Measurements from ENCODE around the gene NPHP4.

Gene NPHP4

GRCh38 chr1:5938101-5938646 is 54.1 kb downstream of the NPHP4 start:
- no peak overlapping the region for H3K4me3 ChIP-seq (ENCODE audit: low read depth, low read length)
- peak; percentile 84 for DNase-seq (ENCODE audit: low read depth)
- TF ChIP-seq, protein P1, sequence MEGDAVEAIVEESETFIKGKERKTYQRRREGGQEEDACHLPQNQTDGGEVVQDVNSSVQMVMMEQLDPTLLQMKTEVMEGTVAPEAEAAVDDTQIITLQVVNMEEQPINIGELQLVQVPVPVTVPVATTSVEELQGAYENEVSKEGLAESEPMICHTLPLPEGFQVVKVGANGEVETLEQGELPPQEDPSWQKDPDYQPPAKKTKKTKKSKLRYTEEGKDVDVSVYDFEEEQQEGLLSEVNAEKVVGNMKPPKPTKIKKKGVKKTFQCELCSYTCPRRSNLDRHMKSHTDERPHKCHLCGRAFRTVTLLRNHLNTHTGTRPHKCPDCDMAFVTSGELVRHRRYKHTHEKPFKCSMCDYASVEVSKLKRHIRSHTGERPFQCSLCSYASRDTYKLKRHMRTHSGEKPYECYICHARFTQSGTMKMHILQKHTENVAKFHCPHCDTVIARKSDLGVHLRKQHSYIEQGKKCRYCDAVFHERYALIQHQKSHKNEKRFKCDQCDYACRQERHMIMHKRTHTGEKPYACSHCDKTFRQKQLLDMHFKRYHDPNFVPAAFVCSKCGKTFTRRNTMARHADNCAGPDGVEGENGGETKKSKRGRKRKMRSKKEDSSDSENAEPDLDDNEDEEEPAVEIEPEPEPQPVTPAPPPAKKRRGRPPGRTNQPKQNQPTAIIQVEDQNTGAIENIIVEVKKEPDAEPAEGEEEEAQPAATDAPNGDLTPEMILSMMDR (conservative IDR thresholded peaks at IDR 0.05; ENCODE audit: low read depth, low read length) = no peak

GRCh38 chr1:5937373-5937857 is 54.8 kb downstream of the NPHP4 start:
- TF ChIP-seq, protein P1 (conservative IDR thresholded peaks at IDR 0.05; ENCODE audit: low read depth, low read length) = no peak
- no peak for DNase-seq (ENCODE audit: low read depth)
- H3K4me3 ChIP-seq (ENCODE audit: low read depth, low read length) = no peak overlapping the region

DNA sequence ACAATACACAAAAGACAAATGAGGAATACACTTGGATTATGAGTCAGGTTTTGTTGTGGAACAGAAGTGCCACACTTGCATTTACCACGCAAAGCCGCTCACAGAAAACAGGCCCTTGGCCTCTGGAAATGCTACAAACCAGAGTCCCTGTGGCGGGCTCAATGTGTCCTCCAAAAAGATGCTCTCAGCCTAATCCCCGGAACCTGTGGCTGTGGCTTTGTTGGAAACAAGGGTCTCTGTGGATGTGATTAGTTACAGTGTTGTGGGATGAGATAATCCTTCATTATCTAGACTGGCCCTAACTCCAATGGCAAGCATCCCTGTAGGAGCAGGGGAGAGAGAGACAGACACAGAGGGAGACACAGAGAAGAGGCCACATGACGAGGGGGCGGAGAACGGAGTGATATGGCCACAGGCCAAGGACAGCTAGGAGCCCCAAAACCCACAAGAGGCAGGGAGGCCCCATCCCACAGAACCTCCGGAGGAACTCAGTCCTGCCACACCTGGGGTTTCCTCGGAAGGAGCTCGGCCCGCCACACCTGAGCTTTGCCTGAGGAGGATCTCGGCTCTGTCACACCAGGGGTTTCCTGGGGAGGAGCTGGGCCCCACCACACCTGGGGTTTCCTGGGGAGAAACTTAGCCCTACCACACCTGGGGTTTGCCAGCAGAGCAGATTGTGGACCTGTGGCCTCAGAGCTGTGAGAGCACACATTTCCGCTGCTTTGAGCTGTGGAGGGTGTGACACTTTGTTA is 55.4 kb downstream of the NPHP4 start:
- no peak overlapping the region for H3K4me3 ChIP-seq (ENCODE audit: low read depth, low read length)
- TF ChIP-seq, protein P1 (conservative IDR thresholded peaks at IDR 0.05; ENCODE audit: low read depth, low read length) = no peak
- DNase-seq (ENCODE audit: low read depth) = no peak

DNA sequence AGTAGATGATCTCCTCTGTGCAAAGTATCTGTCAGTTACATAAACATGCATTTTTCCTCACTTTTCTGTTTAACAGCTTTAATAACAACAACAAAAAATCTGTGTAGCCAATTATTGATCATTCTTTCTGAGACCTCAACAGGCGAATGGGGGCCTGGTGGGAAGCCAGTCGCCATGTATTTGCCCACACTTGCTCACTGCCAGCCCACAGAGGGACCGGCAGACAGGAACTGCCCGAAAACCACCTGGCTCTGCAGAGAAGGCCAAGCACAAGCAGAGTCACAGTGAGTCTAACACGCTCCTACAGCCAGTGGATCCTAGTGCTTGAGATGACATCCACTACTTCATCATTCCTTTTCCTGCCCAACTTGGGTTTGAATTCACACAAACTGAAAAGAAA is 56.1 kb downstream of the NPHP4 start:
- H3K4me3 ChIP-seq (ENCODE audit: low read depth, low read length) = no peak overlapping the region

DNA sequence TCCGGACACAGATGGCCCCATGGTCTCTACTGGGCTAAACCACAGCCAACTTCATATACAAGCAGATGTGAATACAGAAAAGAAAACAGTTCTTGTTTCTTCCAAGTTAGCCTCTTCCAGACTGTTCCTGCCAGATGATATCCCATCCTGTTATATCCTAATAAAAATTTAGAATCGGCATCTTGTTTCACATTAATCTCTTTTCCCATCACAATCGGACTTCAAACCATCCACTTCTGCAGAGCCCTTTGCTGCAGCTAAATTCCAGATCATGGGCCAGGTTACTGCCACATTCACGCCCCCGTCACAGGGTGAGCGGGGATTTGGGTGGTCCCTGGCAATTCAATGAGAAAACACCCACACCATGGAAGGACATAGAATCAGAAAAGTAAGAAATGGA is 57.2 kb downstream of the NPHP4 start:
- no peak overlapping the region for H3K4me3 ChIP-seq (ENCODE audit: low read depth, low read length)
- DNase-seq (ENCODE audit: low read depth) = no peak
- TF ChIP-seq, protein P1 (conservative IDR thresholded peaks at IDR 0.05; ENCODE audit: low read depth, low read length) = no peak

More for the DNA sequence above, 56.1 kb downstream of the NPHP4 start:
- TF ChIP-seq, protein P1 (conservative IDR thresholded peaks at IDR 0.05; ENCODE audit: low read depth, low read length) = no peak
- no peak for DNase-seq (ENCODE audit: low read depth)

DNA sequence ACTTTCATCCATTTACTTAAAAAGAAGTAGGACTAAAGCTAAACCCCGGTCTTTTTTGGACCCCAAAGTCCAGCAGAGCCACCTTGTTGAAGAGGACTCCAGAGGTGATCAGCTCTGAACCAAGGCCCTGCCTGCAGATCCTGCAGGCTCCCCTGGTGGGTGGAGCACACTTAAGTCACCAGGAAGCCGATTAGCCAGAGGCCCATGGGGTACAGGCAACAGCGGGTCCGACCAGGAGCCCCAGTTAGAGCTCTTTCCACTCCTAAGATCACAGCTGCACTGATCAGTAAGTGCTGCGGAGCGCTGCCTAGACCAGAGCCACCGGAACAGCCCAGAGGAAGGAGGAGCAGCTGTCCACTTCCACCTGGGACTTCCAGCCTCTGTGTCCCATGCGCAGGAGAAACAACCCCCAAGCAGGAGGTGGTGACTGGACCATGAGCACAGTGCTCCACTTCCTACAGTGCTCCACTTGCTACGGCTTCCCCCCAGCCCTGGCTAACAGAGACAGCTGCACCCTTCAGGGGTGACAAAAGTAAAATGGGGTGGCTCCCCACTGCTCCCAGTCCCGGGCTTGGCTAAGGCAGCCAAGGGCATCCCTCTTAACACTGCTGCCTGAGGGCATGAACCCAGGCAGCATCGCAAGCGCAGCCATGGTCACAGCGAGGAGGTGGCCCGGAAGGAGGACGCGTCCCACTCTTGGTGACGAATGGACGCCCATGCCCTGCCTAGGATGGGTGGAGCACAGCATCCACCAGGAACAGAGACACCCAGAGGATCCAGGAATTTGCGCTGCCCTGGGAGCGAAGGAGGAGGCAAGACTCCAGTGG is 58.0 kb downstream of the NPHP4 start:
- DNase-seq (ENCODE audit: low read depth) = no peak
- H3K4me3 ChIP-seq (ENCODE audit: low read depth, low read length) = no peak overlapping the region
- TF ChIP-seq, protein P1 (conservative IDR thresholded peaks at IDR 0.05; ENCODE audit: low read depth, low read length) = no peak
